Mucosa of rectum (tissue), 2 donors: Measurements from ENCODE around the gene TNFRSF1A.
"Not testable (repeated sequence)": the region's sequence is repeated elsewhere in the genome, so short reads cannot be mapped to it uniquely, and the experiment has no call there.

Experiments
- H3K27ac ChIP-seq, 2 donors: one replicate each; pipeline ENCODE4 v1.7.0; 2013; ENCODE audit warnings: inconsistent platforms in 2 of 2, low read depth in 2 of 2, low read length in 2 of 2
- H3K27me3 ChIP-seq, 2 donors: one replicate each; pipeline ENCODE4 v1.7.0; 2013; ENCODE audit warnings: low read length in 2 of 2; ENCODE audit not compliant: control insufficient read depth in 2 of 2, insufficient read depth in 2 of 2
- H3K36me3 ChIP-seq, 2 donors: one replicate each; pipeline ENCODE4 v1.7.0; 2013; ENCODE audit warnings: low read length in 2 of 2; ENCODE audit not compliant: control insufficient read depth in 2 of 2, insufficient read depth in 2 of 2
- H3K4me1 ChIP-seq, 2 donors: one replicate each; pipeline ENCODE4 v1.7.0; 2013; ENCODE audit warnings: low read length in 2 of 2, mild to moderate bottlenecking in 1 of 2; ENCODE audit not compliant: control insufficient read depth in 2 of 2, insufficient read depth in 2 of 2
- H3K4me3 ChIP-seq, 2 donors: one replicate each; pipeline ENCODE4 v1.7.0; 2013; ENCODE audit warnings: low read length in 2 of 2
- H3K9ac ChIP-seq, 2 donors: one replicate each; pipeline ENCODE4 v1.7.0; 2013; ENCODE audit warnings: low read length in 2 of 2, low read depth in 1 of 2, mild to moderate bottlenecking in 1 of 2
- H3K9me3 ChIP-seq, 2 donors: one replicate each; pipeline ENCODE4 v1.7.0; 2013; ENCODE audit warnings: low read length in 2 of 2; ENCODE audit not compliant: control insufficient read depth in 2 of 2
- donor health status: healthy.
- donor health status: Normal muscosa, but diverticular disease.

The TNFRSF1A gene

GRCh38 chr12:6345319-6346091 is 3.6 kb upstream of the TNFRSF1A start:
- Histone ChIP-seq H3K9ac (no peak overlapping the region), H3K27ac (peak overlapping the region; percentile 38 to 49), H3K4me1 (peaks cover 24 to 34% of the 10 kb centered on the region in 2 donors), H3K27me3 (no peaks in the 10 kb centered on the region), H3K36me3 (peaks cover 5 to 27% of the 10 kb centered on the region in 2 donors), H3K9me3 (no peaks in the 10 kb centered on the region), H3K4me3 (no peak overlapping the region)

- not testable (repeated sequence) for H3K9me3 ChIP-seq, H3K4me3 ChIP-seq, H3K9ac ChIP-seq, H3K27me3 ChIP-seq
- Histone ChIP-seq H3K36me3 (peaks cover 5 to 25% of the 10 kb centered on the region in 2 donors), H3K4me1 (peaks cover 33 to 41% of the 10 kb centered on the region in 2 donors), H3K27ac (peak overlapping the region in 1 of 2 donors; percentile 100)
Observed at GRCh38 chr12:6344101-6344660, 2.3 kb upstream of the TNFRSF1A start.

- peak overlapping the region in 1 of 2 donors; percentile 100 for H3K27ac ChIP-seq
- H3K36me3 ChIP-seq, result peaks cover 2 to 19% of the 10 kb centered on the region in 2 donors
- H3K4me1 ChIP-seq, result peaks cover 40 to 48% of the 10 kb centered on the region in 2 donors
- H3K27me3 ChIP-seq, result no peaks in the 10 kb centered on the region
- H3K9ac ChIP-seq, result peak overlapping the region in 1 of 2 donors; percentile 34
- no peaks in the 10 kb centered on the region for H3K9me3 ChIP-seq
- H3K4me3 ChIP-seq, result no peak overlapping the region
Observed at GRCh38 chr12:6343518-6343917, 1.6 kb upstream of the TNFRSF1A start.

- Histone ChIP-seq H3K36me3 (peaks cover 6 to 10% of the 10 kb centered on the region in 2 donors), H3K4me1 (peaks cover 52 to 56% of the 10 kb centered on the region in 2 donors), H3K27me3 (no peaks in the 10 kb centered on the region), H3K27ac (peak overlapping the region; percentile 99 to 100), H3K9ac (peak overlapping the region; percentile 98 to 100), H3K4me3 (peak overlapping the region; percentile 96 to 97), H3K9me3 (no peaks in the 10 kb centered on the region)
Observed at GRCh38 chr12:6342140-6342889, 439 bp upstream of the TNFRSF1A start.

- H3K4me1 ChIP-seq, result peaks cover 60 to 62% of the 10 kb centered on the region in 2 donors
- H3K9ac ChIP-seq, result peak overlapping the region; percentile 98 to 100
- H3K9me3 ChIP-seq, result no peaks in the 10 kb centered on the region
- peak overlapping the region; percentile 96 to 97 for H3K4me3 ChIP-seq
- H3K27ac ChIP-seq, result peak overlapping the region; percentile 99 to 100
- H3K36me3 ChIP-seq, result peaks cover 2 to 6% of the 10 kb centered on the region in 2 donors
- H3K27me3 ChIP-seq, result no peaks in the 10 kb centered on the region
Observed at GRCh38 chr12:6340745-6341416, 995 bp downstream of the TNFRSF1A start.

GRCh38 chr12:6340032-6340638 is 1.7 kb downstream of the TNFRSF1A start:
- no peaks in the 10 kb centered on the region for H3K9me3 ChIP-seq
- no peaks in the 10 kb centered on the region for H3K27me3 ChIP-seq
- peak overlapping the region; percentile 98 to 100 for H3K9ac ChIP-seq
- peak overlapping the region; percentile 96 to 97 for H3K4me3 ChIP-seq
- peaks cover 2 to 6% of the 10 kb centered on the region in 2 donors for H3K36me3 ChIP-seq
- peaks cover 64 to 65% of the 10 kb centered on the region in 2 donors for H3K4me1 ChIP-seq
- H3K27ac ChIP-seq, result peak overlapping the region; percentile 99 to 100

- Histone ChIP-seq H3K27ac (peak overlapping the region; percentile 99 to 100), H3K36me3 (peaks cover 7 to 11% of the 10 kb centered on the region in 2 donors), H3K9me3 (no peaks in the 10 kb centered on the region), H3K9ac (peak overlapping the region; percentile 98 to 100), H3K27me3 (no peaks in the 10 kb centered on the region), H3K4me1 (peaks cover 76 to 77% of the 10 kb centered on the region in 2 donors), H3K4me3 (peak overlapping the region; percentile 96 to 97)
Observed at GRCh38 chr12:6338955-6339354, 2.9 kb downstream of the TNFRSF1A start.

GRCh38 chr12:6338536-6338935 is 3.3 kb downstream of the TNFRSF1A start:
- H3K36me3 ChIP-seq, result peaks cover 11 to 15% of the 10 kb centered on the region in 2 donors
- peaks cover 74 to 77% of the 10 kb centered on the region in 2 donors for H3K4me1 ChIP-seq
- H3K27me3 ChIP-seq, H3K9me3 ChIP-seq: not testable (repeated sequence)
- peak overlapping the region; percentile 99 to 100 for H3K27ac ChIP-seq
- peak overlapping the region; percentile 94 to 98 for H3K9ac ChIP-seq
- H3K4me3 ChIP-seq, result peak overlapping the region; percentile 96 to 97

- H3K9me3 ChIP-seq, result no peaks in the 10 kb centered on the region
- H3K36me3 ChIP-seq, result peaks cover 16 to 20% of the 10 kb centered on the region in 2 donors
- H3K9ac ChIP-seq, result peak overlapping the region; percentile 94 to 98
- peaks cover 70 to 77% of the 10 kb centered on the region in 2 donors for H3K4me1 ChIP-seq
- no peaks in the 10 kb centered on the region for H3K27me3 ChIP-seq
- peak overlapping the region; percentile 99 to 100 for H3K27ac ChIP-seq
- H3K4me3 ChIP-seq, result peak overlapping the region; percentile 64 to 97
Observed at GRCh38 chr12:6337958-6338433, 3.9 kb downstream of the TNFRSF1A start.
